ENCODE measurements around the gene RIMS3. TPM values are rescaled to one million over a fixed set of nuclear protein-coding genes. Genes with fewer than 3 reads are reported as not detected.

RIMS3 gene
- total and polyA plus RNA-seq, 2 experiments from 2014 or later: 1.4 to 1.6 TPM

DNA sequence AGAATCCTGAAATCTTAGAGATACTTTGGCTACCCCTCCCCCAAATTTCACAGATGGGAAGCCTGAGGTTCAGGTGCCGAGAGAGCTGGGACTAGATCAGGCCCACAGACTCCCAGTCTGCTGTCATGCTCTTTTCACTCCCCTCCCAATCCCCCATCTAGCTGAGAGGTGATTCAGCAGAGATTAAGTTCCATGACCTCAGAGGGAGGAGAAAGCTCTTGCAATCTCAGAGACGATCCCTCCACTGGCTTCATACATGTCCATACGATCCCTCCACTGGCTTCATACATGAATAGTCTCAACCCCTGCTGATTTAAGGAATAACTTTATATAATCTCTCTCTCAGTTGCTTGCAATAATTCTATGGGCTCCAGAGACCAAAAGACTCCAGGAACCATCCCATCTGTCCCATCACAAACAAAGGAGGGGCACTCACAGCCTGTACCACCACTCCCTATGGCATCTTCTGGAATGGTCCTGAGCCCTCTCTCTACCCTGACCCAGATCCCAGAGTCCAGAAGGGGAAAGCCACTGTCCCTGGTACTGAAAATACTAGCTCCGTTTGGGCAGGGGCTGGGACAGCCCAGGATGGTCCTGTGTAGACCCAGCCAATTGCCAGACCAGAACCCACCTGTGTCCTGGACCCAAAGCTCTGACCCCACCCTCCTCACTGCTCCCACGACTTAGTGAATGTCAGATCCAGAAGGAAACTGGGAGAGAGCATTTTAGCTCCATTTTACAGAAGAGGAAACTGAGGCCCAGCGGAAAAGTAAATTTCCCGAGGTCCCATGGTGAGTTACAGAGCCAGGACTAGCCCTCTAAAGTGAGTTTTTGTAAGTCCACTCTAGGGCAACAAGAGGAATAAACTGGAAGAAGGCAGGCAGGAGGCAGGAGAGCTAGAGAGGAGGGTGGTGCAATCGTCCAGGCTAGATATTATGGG is 27.1 kb downstream of the RIMS3 start:
- H3K4me3 ChIP-seq: no peak overlapping the region
- no peak overlapping the region for H2AFZ ChIP-seq
- H3K9me3 ChIP-seq (ENCODE audit: low read depth): no peaks in the 10 kb centered on the region
- no peak for DNase-seq (ENCODE audit: low spot score)
- 71% methylated on average over 8 of the region's 8 CpGs for WGBS (ENCODE audit: low lambda C conversion rate, missing lambda C conversion rate)
- no peaks in the 10 kb centered on the region for H3K36me3 ChIP-seq (replicated peaks; ENCODE audit: insufficient read depth, low read depth)
- no peak overlapping the region for H3K4me2 ChIP-seq
- H3K79me2 ChIP-seq: no peaks in the 10 kb centered on the region
- no peaks in the 10 kb centered on the region for H3K4me1 ChIP-seq (ENCODE audit: insufficient read depth)
- TF ChIP-seq EZH2 (IDR thresholded peaks at IDR 0.05; ENCODE audit: borderline replicate concordance) (no peak), EZH2phosphoT487 (IDR thresholded peaks at IDR 0.05; ENCODE audit: low read depth, severe bottlenecking, unreplicated experiment) (no peak)
- TF ChIP-seq, protein P1, sequence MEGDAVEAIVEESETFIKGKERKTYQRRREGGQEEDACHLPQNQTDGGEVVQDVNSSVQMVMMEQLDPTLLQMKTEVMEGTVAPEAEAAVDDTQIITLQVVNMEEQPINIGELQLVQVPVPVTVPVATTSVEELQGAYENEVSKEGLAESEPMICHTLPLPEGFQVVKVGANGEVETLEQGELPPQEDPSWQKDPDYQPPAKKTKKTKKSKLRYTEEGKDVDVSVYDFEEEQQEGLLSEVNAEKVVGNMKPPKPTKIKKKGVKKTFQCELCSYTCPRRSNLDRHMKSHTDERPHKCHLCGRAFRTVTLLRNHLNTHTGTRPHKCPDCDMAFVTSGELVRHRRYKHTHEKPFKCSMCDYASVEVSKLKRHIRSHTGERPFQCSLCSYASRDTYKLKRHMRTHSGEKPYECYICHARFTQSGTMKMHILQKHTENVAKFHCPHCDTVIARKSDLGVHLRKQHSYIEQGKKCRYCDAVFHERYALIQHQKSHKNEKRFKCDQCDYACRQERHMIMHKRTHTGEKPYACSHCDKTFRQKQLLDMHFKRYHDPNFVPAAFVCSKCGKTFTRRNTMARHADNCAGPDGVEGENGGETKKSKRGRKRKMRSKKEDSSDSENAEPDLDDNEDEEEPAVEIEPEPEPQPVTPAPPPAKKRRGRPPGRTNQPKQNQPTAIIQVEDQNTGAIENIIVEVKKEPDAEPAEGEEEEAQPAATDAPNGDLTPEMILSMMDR (IDR thresholded peaks at IDR 0.05; ENCODE audit: poor library complexity): no peak
- no peaks in the 10 kb centered on the region for H3K9me2 ChIP-seq (replicated peaks; ENCODE audit: insufficient read depth)
- no peaks in the 10 kb centered on the region for H3K27me3 ChIP-seq
- H4K20me1 ChIP-seq (ENCODE audit: insufficient read depth, poor library complexity, severe bottlenecking): no peaks in the 10 kb centered on the region
- H3K27ac ChIP-seq: no peak overlapping the region

DNA sequence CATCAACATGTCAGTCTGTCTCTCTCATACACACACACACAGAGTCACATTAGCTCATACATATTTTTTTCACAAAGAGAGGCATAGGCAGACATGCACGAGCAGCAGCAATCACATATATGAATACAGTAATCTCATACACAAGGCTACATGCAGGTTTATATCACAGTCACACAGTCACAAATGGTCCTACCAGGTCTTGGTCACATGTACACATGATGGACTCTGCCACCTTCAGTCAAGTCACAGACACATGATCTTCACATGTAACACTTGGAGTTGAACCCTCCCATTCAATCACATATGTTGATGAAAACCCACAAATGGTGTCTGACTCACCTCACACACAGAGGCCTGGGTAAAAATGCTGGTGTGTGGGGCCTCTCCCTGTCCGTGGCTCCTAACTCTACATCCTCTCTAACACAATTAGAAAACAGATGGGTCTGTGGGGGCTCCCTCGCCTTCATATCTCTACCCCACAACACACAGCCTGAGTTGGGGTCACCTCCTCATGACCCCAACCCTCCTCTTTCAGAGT is 27.9 kb downstream of the RIMS3 start:
- H3K27me3 ChIP-seq: no peaks in the 10 kb centered on the region
- no peak overlapping the region for H3K4me2 ChIP-seq
- TF ChIP-seq EZH2 (IDR thresholded peaks at IDR 0.05; ENCODE audit: borderline replicate concordance): no peak
- TF ChIP-seq, protein P1 (IDR thresholded peaks at IDR 0.05; ENCODE audit: poor library complexity): no peak
- no peak for TF ChIP-seq EZH2phosphoT487 (IDR thresholded peaks at IDR 0.05; ENCODE audit: low read depth, severe bottlenecking, unreplicated experiment)
- no peak for DNase-seq (ENCODE audit: low spot score)
- H3K27ac ChIP-seq: no peak overlapping the region
- 86% methylated on average over 3 of the region's 3 CpGs for WGBS (ENCODE audit: low lambda C conversion rate, missing lambda C conversion rate)
- H3K36me3 ChIP-seq (replicated peaks; ENCODE audit: insufficient read depth, low read depth): no peaks in the 10 kb centered on the region
- H3K9me3 ChIP-seq (ENCODE audit: low read depth): no peaks in the 10 kb centered on the region
- no peaks in the 10 kb centered on the region for H3K9me2 ChIP-seq (replicated peaks; ENCODE audit: insufficient read depth)
- H4K20me1 ChIP-seq (ENCODE audit: insufficient read depth, poor library complexity, severe bottlenecking): no peaks in the 10 kb centered on the region
- no peak overlapping the region for H3K4me3 ChIP-seq
- H2AFZ ChIP-seq: no peak overlapping the region
- H3K79me2 ChIP-seq: no peaks in the 10 kb centered on the region
- no peaks in the 10 kb centered on the region for H3K4me1 ChIP-seq (ENCODE audit: insufficient read depth)

DNA sequence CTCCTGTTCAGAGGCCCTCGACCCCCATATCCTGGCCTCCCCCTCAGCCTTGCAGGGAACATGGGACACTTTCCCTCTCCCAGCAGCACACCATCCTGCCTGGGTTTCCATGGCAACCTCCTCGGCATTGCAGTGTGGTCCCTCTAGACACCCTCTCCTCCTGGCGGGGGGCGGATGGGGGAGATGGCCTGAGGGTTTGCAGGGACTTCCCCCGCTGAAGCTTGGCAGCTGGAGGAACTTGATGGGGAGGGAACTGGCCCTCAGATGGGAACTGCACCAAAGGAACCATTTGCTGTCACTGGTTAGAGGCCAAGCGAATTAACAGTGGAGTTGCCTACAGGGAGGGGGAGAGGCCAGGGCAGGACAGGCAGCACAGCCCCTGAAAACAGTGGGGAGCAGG is 28.7 kb downstream of the RIMS3 start:
- Histone ChIP-seq H3K4me2 (no peak overlapping the region), H3K36me3 (replicated peaks; ENCODE audit: insufficient read depth, low read depth) (no peaks in the 10 kb centered on the region), H2AFZ (no peak overlapping the region), H3K79me2 (no peaks in the 10 kb centered on the region), H3K27me3 (no peaks in the 10 kb centered on the region), H3K4me3 (no peak overlapping the region), H3K4me1 (ENCODE audit: insufficient read depth) (no peaks in the 10 kb centered on the region), H3K9me2 (replicated peaks; ENCODE audit: insufficient read depth) (no peaks in the 10 kb centered on the region), H3K9me3 (ENCODE audit: low read depth) (no peaks in the 10 kb centered on the region), H4K20me1 (ENCODE audit: insufficient read depth, poor library complexity, severe bottlenecking) (no peaks in the 10 kb centered on the region), H3K27ac (no peak overlapping the region)
- DNase-seq (ENCODE audit: low spot score): no peak
- no peak for TF ChIP-seq EZH2 (IDR thresholded peaks at IDR 0.05; ENCODE audit: borderline replicate concordance)
- TF ChIP-seq, protein P1 (IDR thresholded peaks at IDR 0.05; ENCODE audit: poor library complexity): no peak
- no peak for TF ChIP-seq EZH2phosphoT487 (IDR thresholded peaks at IDR 0.05; ENCODE audit: low read depth, severe bottlenecking, unreplicated experiment)
- 81% methylated on average over 6 of the region's 6 CpGs for WGBS (ENCODE audit: low lambda C conversion rate, missing lambda C conversion rate)
